Activated naive CD4-positive, alpha-beta T cell treated with anti-CD3 and anti-CD28 coated beads, Interleukin-2, amount 10 ng/mL, durations not matched to agents 7 days and 5 days (primary cell): Measurements from ENCODE around the gene GRK2.

ENCODE experiments used
- CTCF ChIA-PET: fragments of 350-600 bp; sonication (Branson Sonifier 250); formaldehyde crosslinking; loops from one replicate; lab custom pipeline; 2021; ENCODE audit warnings: antibody characterized with exemption; lab: Charles Lee
- DNase-seq: peaks from one replicate; pipeline ENCODE4 v3.0.0-alpha.2; 2020
- H3K27ac Mint-ChIP-seq: one replicate; pipeline ENCODE4 v1.8.0; 2021; ENCODE audit warnings: mild to moderate bottlenecking, moderate library complexity, mixed read lengths
- H3K27me3 Mint-ChIP-seq: one replicate; pipeline ENCODE4 v1.8.0; 2021; ENCODE audit warnings: mild to moderate bottlenecking, mixed read lengths
- H3K36me3 Mint-ChIP-seq: one replicate; pipeline ENCODE4 v1.8.0; 2021; ENCODE audit warnings: mixed read lengths
- H3K4me1 Mint-ChIP-seq: one replicate; pipeline ENCODE4 v1.8.0; 2021; ENCODE audit warnings: mixed read lengths
- H3K4me3 Mint-ChIP-seq: one replicate; pipeline ENCODE4 v1.8.0; 2021; ENCODE audit warnings: mild to moderate bottlenecking, moderate library complexity, mixed read lengths
- H3K9me3 Mint-ChIP-seq: one replicate; pipeline ENCODE4 v1.8.0; 2021; ENCODE audit warnings: mixed read lengths

GRK2 gene

GRCh38 chr11:67299471-67300191 lies 33.4 kb downstream of the GRK2 start:
- Mint-ChIP-seq H3K27ac (no peak overlapping the region), H3K4me1 (peaks cover 23% of the 10 kb centered on the region), H3K4me3 (no peak overlapping the region), H3K9me3 (peaks cover 13% of the 10 kb centered on the region), H3K27me3 (peaks cover 8% of the 10 kb centered on the region), H3K36me3 (peaks cover 53% of the 10 kb centered on the region)
- CTCF ChIA-PET = no interaction called here
- DNase-seq = no peak

DNA sequence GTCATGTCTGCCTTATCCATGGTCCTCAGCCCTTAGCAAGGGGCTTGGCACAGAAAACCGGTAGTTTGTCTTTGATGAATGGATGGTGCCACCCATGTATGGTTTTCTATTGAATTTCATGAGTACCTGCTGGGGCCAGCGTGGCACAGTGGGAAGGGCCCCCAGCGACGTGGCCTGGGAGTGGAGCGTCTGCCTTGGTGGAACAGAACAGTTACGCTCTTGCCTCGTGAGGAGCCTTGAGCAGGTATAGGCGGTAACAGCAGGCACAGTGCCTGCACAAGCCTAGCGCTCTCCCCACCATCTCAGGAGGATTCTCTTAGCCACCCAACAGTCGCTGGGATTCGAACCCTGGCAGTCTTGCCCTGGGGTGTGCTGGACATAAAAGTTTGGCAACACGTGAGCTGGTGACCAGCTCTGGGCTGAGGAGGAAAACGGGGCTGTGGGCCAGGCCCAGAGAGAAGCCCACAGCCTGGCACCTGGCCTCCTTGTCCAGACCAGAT lies 34.0 kb downstream of the GRK2 start:
- no peak overlapping the region for H3K27ac Mint-ChIP-seq
- peaks cover 12% of the 10 kb centered on the region for H3K27me3 Mint-ChIP-seq
- CTCF ChIA-PET = no interaction called here

DNA sequence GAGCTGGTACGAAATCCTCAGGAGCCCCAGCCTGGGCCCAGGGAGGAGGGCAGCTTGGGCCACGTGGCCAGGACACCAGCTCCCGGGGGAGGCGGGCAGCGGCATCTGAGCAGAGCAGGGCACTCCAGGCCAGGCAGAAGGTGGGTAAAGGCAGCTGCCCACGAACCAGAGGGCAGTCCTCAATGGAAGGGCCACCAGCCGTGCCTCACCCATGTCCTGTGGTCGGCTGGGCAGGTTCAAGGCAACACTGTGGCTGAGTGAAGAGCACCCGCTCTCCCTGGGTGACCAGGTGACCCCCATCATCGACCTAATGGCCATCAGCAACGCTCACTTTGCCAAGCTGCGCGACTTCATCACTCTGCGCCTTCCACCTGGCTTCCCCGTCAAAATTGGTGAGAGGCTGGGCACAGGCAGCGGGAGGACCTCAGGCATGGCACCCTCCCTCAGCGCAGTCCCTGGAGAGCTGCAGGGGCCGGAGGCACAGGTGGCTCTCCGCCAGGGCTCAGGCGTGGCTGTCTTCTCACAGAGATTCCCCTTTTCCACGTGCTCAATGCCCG lies 34.6 kb downstream of the GRK2 start:
- DNase-seq = no peak
- Mint-ChIP-seq H3K27me3 (peaks cover 12% of the 10 kb centered on the region), H3K4me1 (peaks cover 28% of the 10 kb centered on the region), H3K9me3 (peaks cover 10% of the 10 kb centered on the region), H3K36me3 (peaks cover 44% of the 10 kb centered on the region), H3K4me3 (no peak overlapping the region), H3K27ac (no peak overlapping the region)
- CTCF ChIA-PET = no interaction called here

More for the DNA sequence above, 34.0 kb downstream of the GRK2 start:
- Mint-ChIP-seq H3K4me3 (no peak overlapping the region), H3K4me1 (peaks cover 26% of the 10 kb centered on the region), H3K36me3 (peaks cover 48% of the 10 kb centered on the region), H3K9me3 (peaks cover 13% of the 10 kb centered on the region)
- no peak for DNase-seq

- Mint-ChIP-seq H3K4me3 (no peak overlapping the region), H3K27me3 (peaks cover 12% of the 10 kb centered on the region), H3K36me3 (peaks cover 38% of the 10 kb centered on the region), H3K9me3 (peaks cover 5% of the 10 kb centered on the region), H3K27ac (no peak overlapping the region), H3K4me1 (peaks cover 25% of the 10 kb centered on the region)
- CTCF ChIA-PET = no interaction called here
- peak; percentile 18 for DNase-seq
Observed at GRCh38 chr11:67301313-67301921, 35.1 kb downstream of the GRK2 start.

DNA sequence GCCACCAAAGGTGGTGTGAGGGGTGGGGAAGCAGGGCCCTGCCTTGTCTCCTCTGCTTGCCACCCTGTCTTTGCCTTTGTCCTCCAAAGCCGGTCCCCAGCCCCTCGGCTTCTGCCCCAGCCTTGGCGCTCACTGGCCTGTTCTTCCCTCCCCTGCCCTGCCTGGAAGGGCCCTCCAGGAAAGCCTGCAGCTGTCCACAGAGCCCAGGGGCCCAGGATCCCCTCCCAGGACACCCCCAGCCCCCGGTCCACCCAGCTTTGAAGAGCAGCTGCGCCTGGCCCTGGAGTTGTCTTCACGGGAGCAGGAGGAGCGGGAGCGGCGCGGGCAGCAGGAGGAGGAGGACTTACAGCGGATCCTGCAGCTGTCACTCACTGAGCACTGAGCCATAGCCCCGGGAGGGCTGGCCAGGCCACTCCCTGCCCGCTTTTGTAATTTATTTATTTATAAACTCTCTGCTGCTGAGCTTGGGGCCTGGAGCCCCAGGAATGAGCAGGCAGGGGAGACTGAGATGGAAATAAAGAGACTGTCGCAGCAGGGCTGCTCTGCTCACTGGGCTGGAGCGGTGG lies 35.8 kb downstream of the GRK2 start:
- Mint-ChIP-seq H3K27me3 (peaks cover 12% of the 10 kb centered on the region), H3K27ac (peak overlapping the region; percentile 72), H3K4me1 (peaks cover 25% of the 10 kb centered on the region), H3K36me3 (peaks cover 32% of the 10 kb centered on the region), H3K9me3 (peaks cover under 1% of the 10 kb centered on the region), H3K4me3 (no peak overlapping the region)
- peak; percentile 18 for DNase-seq
- CTCF ChIA-PET = interaction anchor here (1.8 kb wide), 1 partner anchor 38 kb away, joined by 6 read pairs; no protein-coding TSS in a partner anchor

- CTCF ChIA-PET = interaction anchor here (0.6 to 1.8 kb wide), 5 partner anchors 14 to 49 kb away, joined by 3 to 6 read pairs (median 3); no protein-coding TSS in a partner anchor
- Mint-ChIP-seq H3K27me3 (peaks cover 12% of the 10 kb centered on the region), H3K36me3 (peaks cover 27% of the 10 kb centered on the region), H3K4me1 (peaks cover 24% of the 10 kb centered on the region), H3K4me3 (peak overlapping the region; percentile 48), H3K27ac (peak overlapping the region; percentile 72), H3K9me3 (no peaks in the 10 kb centered on the region)
- DNase-seq = peak; percentile 30
Observed at GRCh38 chr11:67302571-67303131, 36.4 kb downstream of the GRK2 start.

DNA sequence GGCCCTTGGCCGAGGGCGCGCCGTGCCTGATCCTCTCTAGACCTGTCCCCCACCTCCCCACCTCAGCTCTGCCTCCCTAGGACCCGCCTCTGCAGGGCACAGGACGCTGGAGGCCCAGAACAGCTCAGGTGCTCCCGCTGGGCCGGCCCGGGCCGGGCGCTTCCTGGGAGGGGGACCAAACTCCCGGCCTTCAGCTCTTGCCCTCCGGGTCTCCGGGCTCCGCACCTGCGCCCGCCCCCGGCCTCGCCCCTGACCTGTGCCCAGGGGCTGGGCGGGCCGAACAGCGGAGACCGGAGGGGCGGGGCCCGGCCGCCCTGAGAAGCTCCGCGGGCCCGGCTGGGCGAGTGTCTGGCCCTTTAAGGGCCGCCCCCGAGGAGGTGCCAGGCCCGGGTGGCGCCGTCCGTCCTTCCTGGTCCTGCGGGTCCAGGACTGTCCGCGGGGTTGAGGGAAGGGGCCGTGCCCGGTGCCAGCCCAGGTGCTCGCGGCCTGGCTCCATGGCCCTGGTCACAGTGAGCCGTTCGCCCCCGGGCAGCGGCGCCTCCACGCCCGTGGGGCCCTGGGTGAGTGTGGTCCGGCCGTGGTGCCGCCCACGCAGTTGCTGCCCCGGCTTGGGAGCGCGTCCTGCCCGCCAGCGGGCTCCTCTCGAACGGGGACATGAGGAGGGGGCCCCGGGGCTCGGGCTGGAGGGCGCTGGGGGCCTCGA lies 37.0 kb downstream of the GRK2 start, which contains the start of gene SSH3:
Gene SSH3, plus strand, starts transcription at position 399 of the 703 bp plus-strand sequence. Its CDS starts 96 bp downstream, at position 495.
- Mint-ChIP-seq H3K9me3 (no peaks in the 10 kb centered on the region), H3K36me3 (peaks cover 21% of the 10 kb centered on the region), H3K27ac (peak within 1 kb of the TSS; percentile 72)

DNA sequence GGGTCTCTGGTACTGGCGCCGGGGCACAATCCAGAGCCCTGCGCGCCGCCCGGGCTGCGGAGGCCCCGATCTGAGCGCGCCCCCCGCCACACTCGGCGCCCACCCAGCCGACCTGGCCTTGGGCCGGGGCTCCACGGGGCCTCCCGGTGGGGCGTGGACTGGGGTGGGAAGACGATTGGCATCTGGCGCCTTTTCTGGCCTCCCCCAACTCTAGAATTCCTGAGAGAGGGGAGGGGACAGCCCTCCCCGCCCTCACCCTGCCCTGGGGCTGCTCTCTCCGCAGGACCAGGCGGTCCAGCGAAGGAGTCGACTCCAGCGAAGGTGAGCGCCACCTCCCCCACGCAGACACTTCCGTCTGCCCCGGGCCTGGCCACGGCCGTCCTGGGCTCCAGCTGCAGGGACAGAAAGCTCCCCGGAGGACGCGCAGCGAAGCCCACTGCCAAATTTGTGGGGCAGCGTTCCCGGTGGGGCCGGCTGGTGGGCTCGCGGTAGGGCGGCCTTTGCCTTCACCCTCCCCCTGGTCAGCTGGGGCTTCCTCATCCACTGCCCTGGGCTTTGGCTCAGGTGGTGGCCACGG lies 37.6 kb downstream of the GRK2 start:
- peak overlapping the region; percentile 60 for H3K4me3 Mint-ChIP-seq
- DNase-seq = peak; percentile 47
- H3K4me1 Mint-ChIP-seq = peaks cover 17% of the 10 kb centered on the region
- H3K9me3 Mint-ChIP-seq = no peaks in the 10 kb centered on the region
- H3K36me3 Mint-ChIP-seq = peaks cover 14% of the 10 kb centered on the region
- H3K27ac Mint-ChIP-seq = no peak overlapping the region
- CTCF ChIA-PET = interaction anchor here (1.0 to 1.8 kb wide), 3 partner anchors 32 to 42 kb away, joined by 3 to 6 read pairs (median 4); no protein-coding TSS in a partner anchor
- H3K27me3 Mint-ChIP-seq = peaks cover 12% of the 10 kb centered on the region

More for the DNA sequence above, 37.0 kb downstream of the GRK2 start, which contains the start of gene SSH3:
- CTCF ChIA-PET = interaction anchor here (0.6 to 1.8 kb wide), 5 partner anchors 13 to 48 kb away, joined by 3 to 6 read pairs (median 3); no protein-coding TSS in a partner anchor
- peak; percentile 63 for DNase-seq
- peaks cover 12% of the 10 kb centered on the region for H3K27me3 Mint-ChIP-seq
- peaks cover 21% of the 10 kb centered on the region for H3K4me1 Mint-ChIP-seq
- H3K4me3 Mint-ChIP-seq = peak within 1 kb of the TSS; percentile 60

DNA sequence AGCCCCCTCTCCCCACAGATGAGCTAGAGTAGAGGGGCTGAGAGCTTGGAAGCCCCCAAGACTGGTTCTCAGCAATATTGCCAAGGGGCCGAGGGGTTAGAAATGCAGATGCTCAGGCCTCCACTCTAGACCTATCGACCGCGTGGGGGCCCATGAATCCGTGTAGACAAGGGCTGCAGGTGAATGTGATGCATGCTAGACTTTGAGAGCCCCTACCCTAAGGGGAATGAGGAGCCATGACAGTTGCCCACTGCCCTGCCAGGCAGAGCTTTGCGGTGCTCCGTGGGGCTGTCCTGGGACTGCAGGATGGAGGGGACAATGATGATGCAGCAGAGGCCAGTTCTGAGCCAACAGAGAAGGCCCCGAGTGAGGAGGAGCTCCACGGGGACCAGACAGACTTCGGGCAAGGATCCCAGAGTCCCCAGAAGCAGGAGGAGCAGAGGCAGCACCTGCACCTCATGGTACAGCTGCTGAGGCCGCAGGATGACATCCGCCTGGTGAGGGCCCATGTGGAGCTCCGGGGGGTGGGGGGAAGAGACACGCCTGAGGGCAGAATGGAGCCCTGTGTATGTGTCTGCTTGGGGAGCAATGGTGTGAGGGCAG lies 38.3 kb downstream of the GRK2 start:
- H3K36me3 Mint-ChIP-seq = peaks cover 13% of the 10 kb centered on the region
- DNase-seq = peak; percentile 21
- peaks cover 17% of the 10 kb centered on the region for H3K4me1 Mint-ChIP-seq
- H3K27ac Mint-ChIP-seq = no peak overlapping the region
- no peaks in the 10 kb centered on the region for H3K9me3 Mint-ChIP-seq
- CTCF ChIA-PET = interaction anchor here (0.6 to 1.0 kb wide), 2 partner anchors 8 to 42 kb away, joined by 3 to 4 read pairs; no protein-coding TSS in a partner anchor
- peaks cover 12% of the 10 kb centered on the region for H3K27me3 Mint-ChIP-seq
- no peak overlapping the region for H3K4me3 Mint-ChIP-seq

DNA sequence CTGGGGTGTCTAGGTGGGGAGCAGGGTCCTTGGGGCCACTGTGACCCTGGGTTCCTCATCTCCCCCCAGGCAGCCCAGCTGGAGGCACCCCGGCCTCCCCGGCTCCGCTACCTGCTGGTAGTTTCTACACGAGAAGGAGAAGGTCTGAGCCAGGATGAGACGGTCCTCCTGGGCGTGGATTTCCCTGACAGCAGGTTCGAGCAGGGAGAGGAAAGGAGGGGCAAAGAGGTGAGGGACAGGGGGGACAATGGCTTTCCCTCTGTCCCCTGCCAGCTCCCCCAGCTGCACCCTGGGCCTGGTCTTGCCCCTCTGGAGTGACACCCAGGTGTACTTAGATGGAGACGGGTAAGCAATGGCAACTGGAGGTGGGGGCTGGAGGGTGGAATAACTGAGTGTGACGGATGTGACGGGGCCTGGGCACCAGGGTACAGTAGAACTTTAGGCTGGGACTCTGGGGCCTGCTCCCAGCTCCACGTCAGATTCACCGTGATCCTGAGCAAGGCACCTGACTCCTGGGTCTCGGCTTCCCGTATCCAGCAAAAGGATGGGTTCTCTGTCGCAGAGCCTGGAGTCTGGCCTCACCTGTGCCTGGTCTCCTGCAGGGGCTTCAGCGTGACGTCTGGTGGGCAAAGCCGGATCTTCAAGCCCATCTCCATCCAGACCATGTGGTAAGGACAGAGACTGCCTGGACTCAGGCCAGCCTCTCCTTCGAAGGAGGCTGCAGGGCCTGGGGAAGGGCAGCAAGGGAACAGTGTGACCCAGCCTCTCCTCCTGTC lies 40.7 kb downstream of the GRK2 start:
- Mint-ChIP-seq H3K36me3 (peaks cover 5% of the 10 kb centered on the region), H3K27me3 (peaks cover 12% of the 10 kb centered on the region), H3K9me3 (no peaks in the 10 kb centered on the region), H3K4me3 (no peak overlapping the region), H3K4me1 (peaks cover 28% of the 10 kb centered on the region), H3K27ac (no peak overlapping the region)
- CTCF ChIA-PET = no interaction called here
- peak; percentile 15 for DNase-seq

DNA sequence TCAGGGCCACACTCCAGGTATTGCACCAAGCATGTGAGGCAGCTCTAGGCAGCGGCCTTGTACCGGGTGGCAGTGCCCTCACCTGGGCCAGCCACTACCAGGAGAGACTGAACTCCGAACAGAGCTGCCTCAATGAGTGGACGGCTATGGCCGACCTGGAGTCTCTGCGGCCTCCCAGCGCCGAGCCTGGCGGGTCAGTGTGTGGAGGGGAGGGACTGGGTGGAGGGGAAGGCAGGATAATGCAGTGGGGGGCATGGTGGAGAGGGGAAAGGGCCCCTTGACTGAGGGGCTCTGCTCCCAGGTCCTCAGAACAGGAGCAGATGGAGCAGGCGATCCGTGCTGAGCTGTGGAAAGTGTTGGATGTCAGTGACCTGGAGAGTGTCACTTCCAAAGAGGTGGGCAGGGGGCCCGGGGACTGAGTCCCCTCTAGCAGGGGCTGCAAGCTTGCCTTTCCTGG lies 41.3 kb downstream of the GRK2 start:
- peaks cover 12% of the 10 kb centered on the region for H3K27me3 Mint-ChIP-seq
- peaks cover 2% of the 10 kb centered on the region for H3K36me3 Mint-ChIP-seq
- no peak overlapping the region for H3K27ac Mint-ChIP-seq
- H3K9me3 Mint-ChIP-seq = no peaks in the 10 kb centered on the region
- H3K4me3 Mint-ChIP-seq = no peak overlapping the region
- CTCF ChIA-PET = no interaction called here
- no peak for DNase-seq
- H3K4me1 Mint-ChIP-seq = peaks cover 29% of the 10 kb centered on the region
